HG03342 (cell line): Measurements from ENCODE around the gene NKX2-1.
"Not testable (repeated sequence)": the region's sequence is repeated elsewhere in the genome, so short reads cannot be mapped to it uniquely, and the experiment has no call there.

Source experiments
- ATAC-seq: cut with Tn5 transposase; IDR thresholded peaks from one replicate; pipeline ENCODE4 v1.9.1; 2021; ENCODE audit warnings: mild to moderate bottlenecking, moderate library complexity; ENCODE audit not compliant: unreplicated experiment

NKX2-1 gene

DNA sequence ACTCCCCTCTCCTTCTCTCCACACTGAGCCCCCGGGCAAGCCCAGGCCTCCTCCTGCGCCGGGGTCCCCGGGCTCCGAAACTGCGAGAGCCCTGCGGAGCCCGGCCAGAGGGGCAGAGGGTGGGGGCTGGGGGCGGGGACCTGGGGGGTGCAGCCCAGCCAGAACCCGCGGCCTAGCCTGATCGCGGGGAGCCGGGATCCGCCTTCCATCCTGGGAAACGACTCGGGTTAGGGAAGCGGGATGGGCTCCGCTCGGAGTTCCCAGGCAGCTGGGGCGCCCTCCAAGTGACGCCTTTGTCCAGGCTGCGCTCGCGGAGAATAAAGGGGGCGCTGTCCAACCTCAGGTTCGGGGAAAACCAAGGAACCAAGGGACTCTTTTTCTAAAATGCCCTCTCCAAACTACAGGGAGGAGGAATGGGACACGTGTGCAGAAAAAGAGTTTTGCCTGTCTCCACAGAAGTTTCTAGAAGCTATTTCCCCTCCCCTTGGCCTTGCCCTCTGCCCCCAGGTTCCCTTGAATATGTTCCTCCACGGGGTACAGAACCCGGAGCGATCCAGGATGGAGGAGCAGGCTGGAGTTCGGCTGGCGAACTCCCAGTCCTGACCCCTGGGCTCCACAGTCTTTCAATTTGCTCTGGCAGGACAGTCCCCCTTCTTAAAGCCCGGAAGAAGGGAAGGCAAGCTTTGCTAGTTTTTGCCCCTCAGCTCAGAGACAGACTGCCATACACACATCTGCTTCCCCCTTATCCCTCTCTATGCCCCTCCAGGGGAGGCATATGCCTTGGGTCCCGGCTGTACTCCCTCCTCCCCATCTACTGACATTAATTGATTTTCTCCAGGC, 13.9 kb downstream of the NKX2-1 start:
- ATAC-seq = no peak

- ATAC-seq = no peak
Observed at GRCh38 chr14:36505181-36505815, 14.7 kb downstream of the NKX2-1 start.

DNA sequence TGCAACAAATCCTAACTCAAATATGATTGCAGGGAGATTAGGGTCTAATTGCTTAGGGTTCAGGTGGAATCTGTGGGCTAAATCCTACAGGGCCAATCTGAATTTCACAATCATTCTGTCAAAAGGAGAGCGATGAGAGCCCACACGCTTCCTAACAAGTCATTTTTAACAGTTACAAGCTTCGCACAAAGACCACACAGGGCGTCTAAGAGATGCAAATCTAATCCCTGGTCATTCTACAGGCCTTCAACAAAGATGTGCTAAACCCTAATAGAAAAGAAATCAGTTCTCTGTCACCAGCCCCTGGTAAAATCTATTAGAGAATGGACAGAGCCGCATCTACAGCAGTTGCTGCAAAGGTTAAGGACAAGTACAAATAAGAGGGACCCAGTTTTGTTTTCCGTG, 15.3 kb downstream of the NKX2-1 start:
- no peak for ATAC-seq

DNA sequence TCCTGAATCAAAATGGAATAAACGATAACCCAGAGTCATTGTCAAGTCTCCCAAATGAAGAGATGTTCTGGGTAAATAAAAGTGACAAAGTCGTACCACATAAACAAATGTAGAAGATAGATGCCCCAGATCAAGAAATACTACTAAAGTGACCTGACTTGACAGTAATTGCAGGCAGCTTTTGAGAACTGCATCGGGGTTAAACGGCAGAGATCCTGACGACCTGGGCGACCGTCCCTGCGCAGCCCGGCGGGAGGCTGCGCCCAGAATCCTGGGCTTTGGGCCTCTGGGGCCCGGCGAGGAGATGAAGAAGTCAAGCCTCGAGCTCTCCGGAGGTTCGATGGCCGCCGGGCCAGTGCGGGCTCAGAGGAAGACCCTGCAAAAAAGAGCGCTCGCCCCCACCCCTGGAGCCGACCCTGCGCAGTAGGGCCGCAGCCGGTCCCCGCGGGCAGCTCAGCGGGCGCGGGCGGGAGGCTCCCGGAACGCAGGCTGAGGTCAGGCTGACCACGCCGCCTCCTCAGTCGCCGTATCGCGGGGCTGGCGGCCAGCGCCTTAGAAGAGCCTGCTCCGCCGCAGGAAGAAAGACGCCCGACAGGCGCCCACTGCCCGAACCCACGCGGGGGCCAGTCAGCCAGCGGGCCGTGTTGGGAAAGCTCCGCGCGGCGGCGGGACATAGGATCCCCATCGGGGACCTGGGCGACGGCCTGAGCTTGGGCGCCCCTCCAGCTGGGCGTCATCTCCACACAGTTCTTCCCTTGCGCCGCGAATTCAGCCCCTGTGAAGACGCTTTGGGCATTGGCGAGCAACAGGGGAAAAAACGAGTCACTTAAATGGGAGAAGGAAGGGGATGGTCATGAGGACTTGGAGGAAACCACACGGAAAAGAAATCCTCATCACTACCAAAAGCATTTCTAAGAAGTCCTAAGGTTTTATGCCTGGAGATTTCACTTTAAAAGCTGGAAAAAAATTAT, 16.0 kb downstream of the NKX2-1 start:
- no peak for ATAC-seq

DNA sequence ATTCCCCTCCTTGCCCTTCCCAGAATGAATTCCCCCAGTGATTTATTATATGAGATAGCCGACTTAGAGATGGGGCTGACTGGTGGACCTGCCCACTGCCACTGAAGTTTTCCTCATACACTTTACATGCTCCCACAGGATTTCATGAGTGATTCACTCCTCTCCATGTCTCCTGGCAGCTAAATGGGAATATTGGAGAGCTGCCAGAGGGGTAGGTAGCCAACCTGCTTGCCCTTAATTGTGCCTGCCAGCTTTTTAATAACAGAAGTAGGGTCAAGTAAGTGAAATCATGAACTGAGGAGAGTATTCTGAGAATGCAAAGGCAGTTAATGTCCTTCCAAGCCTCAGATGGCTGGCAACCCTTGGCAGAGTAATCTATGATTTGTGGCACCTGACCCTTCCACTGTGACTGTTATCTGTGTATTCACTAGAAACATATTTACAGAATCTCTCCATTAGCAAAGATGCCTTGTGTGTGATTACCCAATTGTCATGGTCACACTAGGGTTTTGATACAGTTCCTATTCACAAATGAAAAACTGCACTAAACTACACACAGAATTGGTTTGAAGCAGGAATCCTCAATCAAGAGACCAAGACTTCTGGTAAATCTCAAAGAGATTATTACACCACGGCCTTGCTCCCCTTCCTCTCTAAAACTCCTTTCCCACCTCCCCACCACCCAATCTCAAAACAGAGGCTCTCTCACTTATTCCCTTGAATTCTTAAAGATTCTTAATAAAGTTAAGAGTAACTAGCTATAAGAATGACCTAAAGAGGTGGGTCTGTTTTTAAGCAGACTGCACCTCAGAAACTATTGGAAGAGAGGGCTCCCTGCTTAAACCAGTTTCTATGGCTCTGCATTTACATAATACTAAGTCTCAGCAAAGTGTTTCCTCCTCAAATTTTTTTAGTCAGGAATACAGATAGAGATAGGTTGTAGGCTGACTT, 17.2 kb downstream of the NKX2-1 start:
- no peak for ATAC-seq

GRCh38 chr14:36498938-36499337, 21.1 kb downstream of the NKX2-1 start:
- no peak for ATAC-seq

- no peak for ATAC-seq
Observed at GRCh38 chr14:36496346-36496745, 23.7 kb downstream of the NKX2-1 start.

GRCh38 chr14:36495666-36496065, 24.4 kb downstream of the NKX2-1 start:
- ATAC-seq = no peak

DNA sequence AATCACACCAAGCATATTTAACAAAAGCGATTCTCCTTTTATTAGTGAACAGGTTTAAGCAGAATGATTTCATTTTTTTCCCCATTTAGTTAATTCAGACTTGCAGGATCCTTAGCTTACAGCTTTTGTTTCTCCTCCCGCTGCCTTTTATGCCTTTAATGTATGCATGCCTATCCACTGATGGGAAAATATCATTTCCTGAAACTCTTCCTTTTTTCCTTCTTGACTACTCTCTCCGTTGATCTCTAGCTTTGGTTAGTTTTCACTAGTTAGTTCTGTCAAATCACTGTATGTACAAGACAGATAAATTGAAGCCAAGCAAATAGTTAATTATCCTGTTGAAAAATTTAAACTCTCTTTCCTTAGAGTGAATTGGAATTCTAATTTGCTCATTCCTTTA, 26.3 kb downstream of the NKX2-1 start:
- ATAC-seq = no peak

DNA sequence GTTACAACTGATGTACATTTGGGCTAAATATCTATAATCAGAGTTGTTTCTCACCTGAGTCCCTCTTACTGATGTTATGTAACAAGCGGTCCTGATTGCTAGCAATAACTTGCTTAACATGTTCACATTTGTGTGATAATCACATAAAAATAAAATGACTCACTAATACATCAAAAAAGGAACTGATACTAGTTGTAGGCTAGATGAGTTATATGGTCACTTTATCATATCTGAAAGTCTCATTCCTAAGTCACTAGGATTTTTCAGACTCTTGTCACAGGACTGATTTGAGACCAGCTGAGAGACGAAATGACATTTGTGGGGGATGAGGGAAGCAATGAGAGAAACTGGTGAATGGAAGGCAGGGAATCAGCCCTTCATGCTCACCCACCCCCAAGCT, 34.3 kb downstream of the NKX2-1 start:
- ATAC-seq = no peak

GRCh38 chr14:36479344-36479743, 40.7 kb downstream of the NKX2-1 start:
- ATAC-seq = no peak

- ATAC-seq = no peak
Observed at GRCh38 chr14:36478782-36479181, 41.2 kb downstream of the NKX2-1 start.

DNA sequence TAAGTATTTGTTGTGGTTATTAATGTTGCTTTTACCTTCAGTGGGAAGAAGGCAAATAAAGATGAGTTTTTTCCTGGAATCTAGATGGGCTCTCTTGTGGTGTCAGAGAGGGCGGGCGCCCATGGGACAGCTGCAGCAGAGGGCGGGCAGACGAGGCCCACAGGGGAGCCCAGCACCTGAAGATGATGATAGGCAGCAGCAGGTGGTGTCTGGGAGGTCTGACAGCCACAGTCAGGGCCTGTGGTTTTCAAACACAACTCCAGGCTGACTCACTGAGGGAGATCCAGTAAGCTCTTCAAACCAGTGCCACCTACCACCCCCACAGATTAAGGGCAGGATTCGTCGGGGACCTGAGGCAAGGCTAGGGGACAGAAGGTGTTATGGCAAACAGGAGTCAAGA, 42.8 kb downstream of the NKX2-1 start:
- no peak for ATAC-seq

- ATAC-seq = not testable (repeated sequence)
Observed at GRCh38 chr14:36476061-36476460, 44.0 kb downstream of the NKX2-1 start.

DNA sequence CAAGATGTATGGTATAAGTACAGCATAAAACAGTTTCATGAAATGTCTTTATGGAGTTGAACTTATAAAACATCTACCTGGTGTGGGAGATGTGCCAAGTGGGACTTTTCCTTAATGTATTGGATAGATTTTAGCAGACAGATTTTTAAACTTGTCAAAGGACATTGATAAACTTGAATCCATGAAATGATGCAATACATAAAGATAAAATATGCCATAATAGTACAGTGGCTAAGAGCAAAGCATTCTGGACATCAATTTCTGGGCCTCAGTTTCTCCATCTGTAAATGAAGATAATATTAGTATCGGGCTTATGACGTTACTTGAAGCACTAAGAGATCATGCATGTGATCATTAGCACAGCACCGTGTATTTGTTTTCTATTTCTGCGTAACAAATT, 45.4 kb downstream of the NKX2-1 start:
- ATAC-seq = no peak

GRCh38 chr14:36471431-36471830, 48.6 kb downstream of the NKX2-1 start:
- no peak for ATAC-seq

DNA sequence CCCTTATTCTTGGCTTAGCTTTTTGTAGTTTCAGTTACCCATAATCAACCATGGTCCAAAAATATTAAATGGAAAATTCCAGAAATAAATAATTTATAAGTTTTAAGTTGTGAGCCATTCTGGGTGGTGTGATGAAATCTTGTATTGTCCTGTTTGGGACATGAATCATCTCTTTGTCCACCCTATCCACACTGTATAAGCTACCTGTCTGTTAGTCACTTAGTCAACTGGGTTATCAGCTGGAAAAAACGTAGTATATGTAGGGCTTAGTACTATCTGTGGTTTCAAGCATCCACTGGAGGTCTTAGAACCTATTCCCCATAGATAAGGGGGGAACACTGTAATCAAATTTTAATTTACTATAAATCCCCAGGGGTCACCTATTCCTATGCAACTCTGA, 52.7 kb downstream of the NKX2-1 start:
- no peak for ATAC-seq
